Gastrocnemius medialis (tissue), 4 donors: ENCODE data around the gene CA14. TPM values are rescaled to one million over a fixed set of nuclear protein-coding genes. Genes with fewer than 3 reads are reported as not detected.

Experiments
- ATAC-seq, 2 donors: fragments of 150-250 bp; one replicate each; pipeline ENCODE4 v1.9.1; 2016
- DNase-seq, 2 donors: peaks; one replicate each; pipeline ENCODE4 v3.0.0-alpha.2; 2019
- H3K27ac ChIP-seq, 4 donors: fragments of 200-600 bp; sonication (generic); 1 replicate in 1 of 4; 2 replicates in 3 of 4; pipeline ENCODE4 v1.5.1; 2016 to 2018; ENCODE audit warnings: mild to moderate bottlenecking in 2 of 4, moderate library complexity in 1 of 4
- H3K27me3 ChIP-seq, 3 donors: fragments of 200-600 bp; sonication (generic) in 2 of 3; 1 replicate in 1 of 3; 2 replicates in 2 of 3; pipeline versions ENCODE4 v1.5.1 to v1.6.0; 2016 to 2019; ENCODE audit warnings: mild to moderate bottlenecking in 1 of 3, moderate library complexity in 1 of 3
- H3K36me3 ChIP-seq, 2 donors: fragments of 200-600 bp; sonication (generic) in 1 of 2; one replicate each; pipeline ENCODE4 v1.5.1; 2017 to 2018
- H3K4me1 ChIP-seq, 2 donors: fragments of 200-600 bp; sonication (generic) in 1 of 2; one replicate each; pipeline ENCODE4 v1.5.1; 2016 to 2017; ENCODE audit warnings: mild to moderate bottlenecking in 2 of 2
- H3K4me3 ChIP-seq, 4 donors: fragments of 200-600 bp; sonication (generic) in 3 of 4; 1 replicate in 1 of 4; 2 replicates in 3 of 4; pipeline ENCODE4 v1.5.1; 2016 to 2019; ENCODE audit warnings: mild to moderate bottlenecking in 2 of 4
- H3K9me3 ChIP-seq, 3 donors: fragments of 200-600 bp; sonication (generic) in 2 of 3; 1 replicate in 1 of 3; 2 replicates in 2 of 3; pipeline ENCODE4 v1.5.1; 2016 to 2019
- CTCF ChIP-seq, 5 experiments: fragments of 450-650 bp in 3 of 5; fragments of 200-600 bp in 2 of 5; sonication (generic) in 2 of 5; IDR thresholded peaks in 4 of 5; conservative IDR thresholded peaks in 1 of 5; 1 replicate in 4 of 5; 2 replicates in 1 of 5; pipeline ENCODE4 v1.5.1; 2016 to 2019; ENCODE audit warnings: antibody characterized with exemption in 5 of 5, mild to moderate bottlenecking in 3 of 5, moderate library complexity in 3 of 5
- POLR2A ChIP-seq, 2 donors: fragments of 450-650 bp; IDR thresholded peaks; one replicate each; pipeline ENCODE4 v1.6.1; 2017; ENCODE audit warnings: antibody characterized with exemption in 2 of 2, mild to moderate bottlenecking in 2 of 2, moderate library complexity in 2 of 2
- in situ Hi-C, 4 donors: fragments of 200-750 bp; cut with MboI; loops; one replicate each; pipeline versions ENCODE4 v1.15.0 to v1.8.0; 2017; ENCODE audit warnings: low sequenced_read_pairs in 4 of 4
- intact Hi-C: fragments of 100-400 bp; cut with DNase I; formaldehyde crosslinking; loops from one replicate; pipeline ENCODE4 v1.15.1; 2023; ENCODE audit warnings: low total_unique reads
- total RNA-seq, 4 donors: library from RNA; depleted of rRNA; stranded (reverse); fragments of >200 nt; gene quantifications; one replicate each; pipeline versions ENCODE4 v1.1.0 to v1.2.3, GENCODE V29; 2016

Gene CA14
- total RNA-seq, 4 donors from 2014 or later = 0.20 to 3.8 (median 0.31) TPM; not detected in 1

- no peak for ATAC-seq
- Histone ChIP-seq H3K9me3 (no peaks in the 10 kb centered on the region), H3K27me3 (no peaks in the 10 kb centered on the region), H3K36me3 (peaks cover 0 to 15% of the 10 kb centered on the region in 2 donors), H3K4me1 (peaks cover 4 to 13% of the 10 kb centered on the region in 2 donors), H3K27ac (peak overlapping the region; percentile 95 to 99 (median 98)), H3K4me3 (peak overlapping the region; percentile 83 to 89 (median 86))
- DNase-seq = no peak
- in situ Hi-C loops (no loop called here), intact Hi-C loops (loop anchor here (5.0 kb wide), 1 partner anchor 166 kb away; the partner anchor contains the start of gene VPS45)
- no peak for TF ChIP-seq POLR2A (IDR thresholded peaks at IDR 0.05)
- no peak for TF ChIP-seq CTCF (IDR thresholded peaks at IDR 0.05 in 4 of 5, conservative IDR thresholded peaks at IDR 0.05 in 1 of 5)
Measured at GRCh38 chr1:150233359-150234308, 23.9 kb upstream of the CA14 start.

GRCh38 chr1:150234309-150234565 lies 23.3 kb upstream of the CA14 start:
- Histone ChIP-seq H3K4me3 (peak overlapping the region; percentile 83 to 89 (median 86)), H3K4me1 (peaks cover 4 to 13% of the 10 kb centered on the region in 2 donors), H3K27ac (peak overlapping the region; percentile 95 to 99 (median 98)), H3K9me3 (no peaks in the 10 kb centered on the region), H3K27me3 (no peaks in the 10 kb centered on the region), H3K36me3 (peaks cover 0 to 15% of the 10 kb centered on the region in 2 donors)
- peak in 1 of 2 donors; percentile 5 for ATAC-seq
- intact Hi-C loops (loop anchor here (5.0 kb wide), 1 partner anchor 167 kb away; the partner anchor contains the start of gene VPS45), in situ Hi-C loops (no loop called here)
- TF ChIP-seq CTCF (IDR thresholded peaks at IDR 0.05 in 4 of 5, conservative IDR thresholded peaks at IDR 0.05 in 1 of 5) (no peak), POLR2A (IDR thresholded peaks at IDR 0.05) (no peak)
- no peak for DNase-seq

GRCh38 chr1:150234566-150235293 lies 22.8 kb upstream of the CA14 start:
- Histone ChIP-seq H3K36me3 (peaks cover 0 to 15% of the 10 kb centered on the region in 2 donors), H3K4me1 (peaks cover 4 to 13% of the 10 kb centered on the region in 2 donors), H3K4me3 (peak overlapping the region; percentile 83 to 89 (median 86)), H3K27ac (peak overlapping the region; percentile 95 to 99 (median 98)), H3K9me3 (no peaks in the 10 kb centered on the region), H3K27me3 (no peaks in the 10 kb centered on the region)
- intact Hi-C loops (loop anchor here (5.0 kb wide), 2 partner anchors 128 to 167 kb away; partner anchors contain the start of genes RPRD2 and VPS45), in situ Hi-C loops (no loop called here)
- peak; percentile 67 to 77 for DNase-seq
- no peak for TF ChIP-seq CTCF (IDR thresholded peaks at IDR 0.05 in 4 of 5, conservative IDR thresholded peaks at IDR 0.05 in 1 of 5)
- TF ChIP-seq POLR2A (IDR thresholded peaks at IDR 0.05) = peak; percentile 81 to 83
- peak; percentile 38 to 44 for ATAC-seq

GRCh38 chr1:150235294-150235851 lies 22.2 kb upstream of the CA14 start:
- DNase-seq = peak in 1 of 2 donors; percentile 28
- H3K9me3 ChIP-seq = no peaks in the 10 kb centered on the region
- in situ Hi-C loops (no loop called here), intact Hi-C loops (loop anchor here (5.0 kb wide), 1 partner anchor 127 kb away; the partner anchor contains the start of gene RPRD2)
- H3K4me1 ChIP-seq = peaks cover 4 to 13% of the 10 kb centered on the region in 2 donors
- H3K27me3 ChIP-seq = no peaks in the 10 kb centered on the region
- peak overlapping the region; percentile 95 to 99 (median 98) for H3K27ac ChIP-seq
- peak; percentile 8 to 10 for ATAC-seq
- peaks cover 0 to 8% of the 10 kb centered on the region in 2 donors for H3K36me3 ChIP-seq
- TF ChIP-seq POLR2A (IDR thresholded peaks at IDR 0.05) (no peak), CTCF (IDR thresholded peaks at IDR 0.05 in 4 of 5, conservative IDR thresholded peaks at IDR 0.05 in 1 of 5) (no peak)
- peak overlapping the region; percentile 83 to 89 (median 86) for H3K4me3 ChIP-seq
